Hematopoietic multipotent progenitor cell treated with erythropoietin and hydrocortisone succinate and interleukin-3 and kit ligand, for 15 days (in vitro differentiated cells): ENCODE results near the gene FOXK1.
A peak's percentile ranks its signal among the peaks of the same experiment; 100 is the strongest.

Experiments
- DNase-seq: peaks from one replicate; pipeline ENCODE4 v3.0.0-alpha.2; 2015; ENCODE audit warnings: low spot score

Gene FOXK1

GRCh38 chr7:4745265-4745919 is 63.3 kb downstream of the FOXK1 start:
- no peak for DNase-seq

- peak; percentile 24 for DNase-seq
Observed at GRCh38 chr7:4745971-4746919, 64.2 kb downstream of the FOXK1 start.

- no peak for DNase-seq
Observed at GRCh38 chr7:4747013-4747412, 64.9 kb downstream of the FOXK1 start.

GRCh38 chr7:4747746-4748145 is 65.7 kb downstream of the FOXK1 start:
- no peak for DNase-seq

GRCh38 chr7:4748231-4748681 is 66.2 kb downstream of the FOXK1 start:
- no peak for DNase-seq

- no peak for DNase-seq
Observed at GRCh38 chr7:4749363-4749762, 67.3 kb downstream of the FOXK1 start.

- no peak for DNase-seq
Observed at GRCh38 chr7:4749798-4750197, 67.7 kb downstream of the FOXK1 start.

GRCh38 chr7:4751398-4751947 is 69.4 kb downstream of the FOXK1 start:
- DNase-seq: no peak

GRCh38 chr7:4753598-4754432 is 71.7 kb downstream of the FOXK1 start:
- peak; percentile 81 for DNase-seq

- DNase-seq: no peak
Observed at GRCh38 chr7:4754433-4755010, 72.4 kb downstream of the FOXK1 start.

GRCh38 chr7:4755045-4755444 is 73.0 kb downstream of the FOXK1 start:
- no peak for DNase-seq

- no peak for DNase-seq
Observed at GRCh38 chr7:4758111-4758510, 76.0 kb downstream of the FOXK1 start.

- no peak for DNase-seq
Observed at GRCh38 chr7:4758791-4759190, 76.7 kb downstream of the FOXK1 start.

- DNase-seq: no peak
Observed at GRCh38 chr7:4759211-4759610, 77.1 kb downstream of the FOXK1 start.

- DNase-seq: no peak
Observed at GRCh38 chr7:4760952-4761351, 78.9 kb downstream of the FOXK1 start.

GRCh38 chr7:4762121-4763055 is 80.3 kb downstream of the FOXK1 start:
- DNase-seq: no peak

- no peak for DNase-seq
Observed at GRCh38 chr7:4763091-4763793, 81.1 kb downstream of the FOXK1 start.

GRCh38 chr7:4763794-4764185 is 81.7 kb downstream of the FOXK1 start:
- no peak for DNase-seq

GRCh38 chr7:4764402-4765007 is 82.4 kb downstream of the FOXK1 start:
- no peak for DNase-seq
